Measurements from ENCODE around the gene UBQLN4. TPM values are rescaled to one million over a fixed set of nuclear protein-coding genes. Genes with fewer than 3 reads are reported as not detected.

Gene UBQLN4
- total RNA-seq, 1 experiment from 2014 or later = 29.1 TPM

- H3K27me3 ChIP-seq (ENCODE audit: low read length) = no peaks in the 10 kb centered on the region
- H3K9me3 ChIP-seq (ENCODE audit: low read length) = no peaks in the 10 kb centered on the region
- no peak overlapping the region for H3K27ac ChIP-seq (ENCODE audit: low read length)
- no peaks in the 10 kb centered on the region for H3K9me2 ChIP-seq (replicated peaks; ENCODE audit: insufficient read depth, low read length)
- H3K4me3 ChIP-seq (ENCODE audit: low read length) = no peak overlapping the region
- peaks cover 24% of the 10 kb centered on the region; the same call in 1 of the 2 replicates for H3K36me3 ChIP-seq (ENCODE audit: insufficient read depth, low read length)
- no peak overlapping the region for H3K9ac ChIP-seq (ENCODE audit: low read length)
- peak; percentile 25 for DNase-seq
- no peaks in the 10 kb centered on the region for H4K20me1 ChIP-seq (ENCODE audit: insufficient read depth, low read depth, low read length)
- no peaks in the 10 kb centered on the region for H3K79me2 ChIP-seq (ENCODE audit: low read length)
- no peak overlapping the region for H2AFZ ChIP-seq (ENCODE audit: low read length)
- H3K4me1 ChIP-seq (ENCODE audit: low read length) = no peaks in the 10 kb centered on the region
- H3K4me2 ChIP-seq (ENCODE audit: low read depth, low read length, poor library complexity, severe bottlenecking) = no peak overlapping the region
These were observed 44.2 kb downstream of the UBQLN4 start for GRCh38 chr1:156009404-156009803.

GRCh38 chr1:156006666-156007376 lies 46.8 kb downstream of the UBQLN4 start:
- peak; percentile 34 for DNase-seq
- peaks cover 10% of the 10 kb centered on the region; the same call in 1 of the 2 replicates for H3K36me3 ChIP-seq (ENCODE audit: insufficient read depth, low read length)
- no peak overlapping the region for H3K4me2 ChIP-seq (ENCODE audit: low read depth, low read length, poor library complexity, severe bottlenecking)
- no peak overlapping the region for H3K27ac ChIP-seq (ENCODE audit: low read length)
- H3K9me3 ChIP-seq (ENCODE audit: low read length) = no peaks in the 10 kb centered on the region
- H4K20me1 ChIP-seq (ENCODE audit: insufficient read depth, low read depth, low read length) = no peaks in the 10 kb centered on the region
- no peaks in the 10 kb centered on the region for H3K79me2 ChIP-seq (ENCODE audit: low read length)
- no peak overlapping the region for H3K9ac ChIP-seq (ENCODE audit: low read length)
- H3K4me1 ChIP-seq (ENCODE audit: low read length) = peaks cover 4% of the 10 kb centered on the region
- no peaks in the 10 kb centered on the region for H3K27me3 ChIP-seq (ENCODE audit: low read length)
- no peak overlapping the region for H3K4me3 ChIP-seq (ENCODE audit: low read length)
- no peak overlapping the region for H2AFZ ChIP-seq (ENCODE audit: low read length)
- no peaks in the 10 kb centered on the region for H3K9me2 ChIP-seq (replicated peaks; ENCODE audit: insufficient read depth, low read length)

- no peak overlapping the region for H3K4me3 ChIP-seq (ENCODE audit: low read length)
- no peak overlapping the region for H3K4me2 ChIP-seq (ENCODE audit: low read depth, low read length, poor library complexity, severe bottlenecking)
- H3K9me2 ChIP-seq (replicated peaks; ENCODE audit: insufficient read depth, low read length) = no peaks in the 10 kb centered on the region
- no peaks in the 10 kb centered on the region for H3K79me2 ChIP-seq (ENCODE audit: low read length)
- no peak overlapping the region for H3K9ac ChIP-seq (ENCODE audit: low read length)
- H3K27me3 ChIP-seq (ENCODE audit: low read length) = no peaks in the 10 kb centered on the region
- H3K36me3 ChIP-seq (ENCODE audit: insufficient read depth, low read length) = no peaks in the 10 kb centered on the region
- H3K9me3 ChIP-seq (ENCODE audit: low read length) = no peaks in the 10 kb centered on the region
- peaks cover 8% of the 10 kb centered on the region for H3K4me1 ChIP-seq (ENCODE audit: low read length)
- H3K27ac ChIP-seq (ENCODE audit: low read length) = no peak overlapping the region
- DNase-seq = no peak
- no peaks in the 10 kb centered on the region for H4K20me1 ChIP-seq (ENCODE audit: insufficient read depth, low read depth, low read length)
- H2AFZ ChIP-seq (ENCODE audit: low read length) = no peak overlapping the region
These were observed 48.6 kb downstream of the UBQLN4 start for GRCh38 chr1:156004843-156005584.

- H4K20me1 ChIP-seq (ENCODE audit: insufficient read depth, low read depth, low read length) = no peaks in the 10 kb centered on the region
- no peaks in the 10 kb centered on the region for H3K27me3 ChIP-seq (ENCODE audit: low read length)
- H2AFZ ChIP-seq (ENCODE audit: low read length) = no peak overlapping the region
- peaks cover 8% of the 10 kb centered on the region for H3K4me1 ChIP-seq (ENCODE audit: low read length)
- no peak overlapping the region for H3K4me3 ChIP-seq (ENCODE audit: low read length)
- H3K9ac ChIP-seq (ENCODE audit: low read length) = no peak overlapping the region
- no peaks in the 10 kb centered on the region for H3K36me3 ChIP-seq (ENCODE audit: insufficient read depth, low read length)
- H3K9me2 ChIP-seq (replicated peaks; ENCODE audit: insufficient read depth, low read length) = no peaks in the 10 kb centered on the region
- DNase-seq = no peak
- H3K4me2 ChIP-seq (ENCODE audit: low read depth, low read length, poor library complexity, severe bottlenecking) = no peak overlapping the region
- H3K9me3 ChIP-seq (ENCODE audit: low read length) = no peaks in the 10 kb centered on the region
- no peak overlapping the region for H3K27ac ChIP-seq (ENCODE audit: low read length)
- H3K79me2 ChIP-seq (ENCODE audit: low read length) = no peaks in the 10 kb centered on the region
These were observed 49.7 kb downstream of the UBQLN4 start for GRCh38 chr1:156003923-156004188.

- no peak overlapping the region for H3K4me3 ChIP-seq (ENCODE audit: low read length)
- H3K36me3 ChIP-seq (ENCODE audit: insufficient read depth, low read length) = no peaks in the 10 kb centered on the region
- no peaks in the 10 kb centered on the region for H3K9me2 ChIP-seq (replicated peaks; ENCODE audit: insufficient read depth, low read length)
- H3K9ac ChIP-seq (ENCODE audit: low read length) = no peak overlapping the region
- no peaks in the 10 kb centered on the region for H4K20me1 ChIP-seq (ENCODE audit: insufficient read depth, low read depth, low read length)
- H3K27ac ChIP-seq (ENCODE audit: low read length) = no peak overlapping the region
- H3K79me2 ChIP-seq (ENCODE audit: low read length) = no peaks in the 10 kb centered on the region
- no peak overlapping the region for H2AFZ ChIP-seq (ENCODE audit: low read length)
- peaks cover 8% of the 10 kb centered on the region for H3K4me1 ChIP-seq (ENCODE audit: low read length)
- H3K4me2 ChIP-seq (ENCODE audit: low read depth, low read length, poor library complexity, severe bottlenecking) = peak overlapping the region; percentile 17
- H3K27me3 ChIP-seq (ENCODE audit: low read length) = no peaks in the 10 kb centered on the region
- no peak for DNase-seq
- no peaks in the 10 kb centered on the region for H3K9me3 ChIP-seq (ENCODE audit: low read length)
These were observed 51.2 kb downstream of the UBQLN4 start for GRCh38 chr1:156002188-156002911.

- H3K79me2 ChIP-seq (ENCODE audit: low read length) = no peaks in the 10 kb centered on the region
- H3K27me3 ChIP-seq (ENCODE audit: low read length) = no peaks in the 10 kb centered on the region
- H4K20me1 ChIP-seq (ENCODE audit: insufficient read depth, low read depth, low read length) = no peaks in the 10 kb centered on the region
- no peaks in the 10 kb centered on the region for H3K36me3 ChIP-seq (ENCODE audit: insufficient read depth, low read length)
- peak overlapping the region; percentile 17 for H3K4me2 ChIP-seq (ENCODE audit: low read depth, low read length, poor library complexity, severe bottlenecking)
- no peaks in the 10 kb centered on the region for H3K9me2 ChIP-seq (replicated peaks; ENCODE audit: insufficient read depth, low read length)
- no peaks in the 10 kb centered on the region for H3K9me3 ChIP-seq (ENCODE audit: low read length)
- DNase-seq = no peak
- H3K9ac ChIP-seq (ENCODE audit: low read length) = no peak overlapping the region
- H3K4me3 ChIP-seq (ENCODE audit: low read length) = no peak overlapping the region
- peaks cover 8% of the 10 kb centered on the region for H3K4me1 ChIP-seq (ENCODE audit: low read length)
- H2AFZ ChIP-seq (ENCODE audit: low read length) = peak overlapping the region; percentile 65; the same call in 1 of the 2 replicates
- H3K27ac ChIP-seq (ENCODE audit: low read length) = no peak overlapping the region
These were observed 51.9 kb downstream of the UBQLN4 start for GRCh38 chr1:156001662-156002171.

- no peak overlapping the region for H3K27ac ChIP-seq (ENCODE audit: low read length)
- no peak overlapping the region for H3K4me2 ChIP-seq (ENCODE audit: low read depth, low read length, poor library complexity, severe bottlenecking)
- DNase-seq = no peak
- H3K9me3 ChIP-seq (ENCODE audit: low read length) = no peaks in the 10 kb centered on the region
- H3K36me3 ChIP-seq (ENCODE audit: insufficient read depth, low read length) = no peaks in the 10 kb centered on the region
- no peaks in the 10 kb centered on the region for H4K20me1 ChIP-seq (ENCODE audit: insufficient read depth, low read depth, low read length)
- H2AFZ ChIP-seq (ENCODE audit: low read length) = peak overlapping the region; percentile 65; the same call in 1 of the 2 replicates
- H3K4me3 ChIP-seq (ENCODE audit: low read length) = no peak overlapping the region
- H3K79me2 ChIP-seq (ENCODE audit: low read length) = no peaks in the 10 kb centered on the region
- H3K27me3 ChIP-seq (ENCODE audit: low read length) = no peaks in the 10 kb centered on the region
- H3K9ac ChIP-seq (ENCODE audit: low read length) = no peak overlapping the region
- no peaks in the 10 kb centered on the region for H3K9me2 ChIP-seq (replicated peaks; ENCODE audit: insufficient read depth, low read length)
- H3K4me1 ChIP-seq (ENCODE audit: low read length) = peaks cover 8% of the 10 kb centered on the region
These were observed 52.5 kb downstream of the UBQLN4 start for GRCh38 chr1:156001021-156001661.

- peaks cover 8% of the 10 kb centered on the region for H3K4me1 ChIP-seq (ENCODE audit: low read length)
- no peak overlapping the region for H2AFZ ChIP-seq (ENCODE audit: low read length)
- H3K79me2 ChIP-seq (ENCODE audit: low read length) = no peaks in the 10 kb centered on the region
- H3K36me3 ChIP-seq (ENCODE audit: insufficient read depth, low read length) = no peaks in the 10 kb centered on the region
- no peaks in the 10 kb centered on the region for H3K27me3 ChIP-seq (ENCODE audit: low read length)
- H4K20me1 ChIP-seq (ENCODE audit: insufficient read depth, low read depth, low read length) = no peaks in the 10 kb centered on the region
- DNase-seq = no peak
- no peaks in the 10 kb centered on the region for H3K9me3 ChIP-seq (ENCODE audit: low read length)
- no peak overlapping the region for H3K27ac ChIP-seq (ENCODE audit: low read length)
- H3K9me2 ChIP-seq (replicated peaks; ENCODE audit: insufficient read depth, low read length) = no peaks in the 10 kb centered on the region
- no peak overlapping the region for H3K4me2 ChIP-seq (ENCODE audit: low read depth, low read length, poor library complexity, severe bottlenecking)
- no peak overlapping the region for H3K9ac ChIP-seq (ENCODE audit: low read length)
- H3K4me3 ChIP-seq (ENCODE audit: low read length) = no peak overlapping the region
These were observed 53.6 kb downstream of the UBQLN4 start for GRCh38 chr1:155999964-156000363.
